HepG2 (cell line): ENCODE measurements around the gene PPIP5K2. TPM values are rescaled to one million over a fixed set of nuclear protein-coding genes. Genes with fewer than 3 reads are reported as not detected.
"Not testable (repeated sequence)": the region's sequence is repeated elsewhere in the genome, so short reads cannot be mapped to it uniquely, and the experiment has no call there.

Experiments
- ATAC-seq: fragments of 200-7000 bp; cut with Tn5 transposase; 3 replicates; pipeline ENCODE4 v1.9.1; 2020; ENCODE audit warnings: mild to moderate bottlenecking, moderate library complexity
- BruUV-seq: library from RNA; stranded (reverse); fragments of 400-500 nt; replicated peaks from 2 replicates; lab custom pipeline; 2021; lab: Mats Ljungman, UMichigan
- CTCF ChIA-PET: fragments of 300-600 bp; formaldehyde crosslinking; extraction: SDS; loops from one replicate; lab custom pipeline; 2021; ENCODE audit warnings: low total read pairs, inconsistent platforms, low intra/inter-chr PET ratio; lab: Yijun Ruan, JAX
- POLR2A ChIA-PET: fragments of 350-600 bp; sonication (Branson Sonifier 250); formaldehyde crosslinking; loops from one replicate; lab custom pipeline; 2020; ENCODE audit warnings: antibody characterized with exemption, inconsistent platforms; lab: Yijun Ruan, JAX
- DNase-seq: peaks from one replicate; pipeline ENCODE4 v3.0.0-alpha.2; 2015; ENCODE audit warnings: low spot score
- FAIRE-seq: peaks from 3 replicates; lab custom pipeline; 2011; peaks lifted over from hg19 to GRCh38; lab: Jason Lieb, UNC
- H2AFZ ChIP-seq: one replicate; pipeline ENCODE4 v1.6.1; 2011; ENCODE audit warnings: low read length, inconsistent platforms
- H3K27ac ChIP-seq: fragments of 300-600 bp; 3 replicates; pipeline ENCODE4 v1.8.0; 2011; ENCODE audit warnings: mixed run types, mild to moderate bottlenecking, mixed read lengths, low read length, inconsistent platforms; ENCODE audit not compliant: insufficient read depth; ENCODE audit errors: extremely low read length
- H3K27me3 ChIP-seq, 2 experiments: fragments of 200-600 bp in 1 of 2; 2 replicates in 1 of 2; 3 replicates in 1 of 2; pipeline versions ENCODE4 v1.6.0 to v1.8.0; 2011; ENCODE audit warnings: low read length in 2 of 2, mild to moderate bottlenecking in 2 of 2, moderate library complexity in 2 of 2, inconsistent platforms in 1 of 2; ENCODE audit not compliant: insufficient read depth in 2 of 2, control insufficient read depth in 1 of 2
- H3K36me3 ChIP-seq, 2 experiments: fragments of 200-600 bp in 1 of 2; replicated peaks in 1 of 2; 2 replicates in 1 of 2; 3 replicates in 1 of 2; pipeline versions ENCODE4 v1.5.1 to v1.8.0; 2011; ENCODE audit warnings: low read length in 2 of 2, inconsistent platforms in 1 of 2; ENCODE audit not compliant: insufficient read depth in 2 of 2, control insufficient read depth in 1 of 2
- H3K4me1 ChIP-seq: 2 replicates; pipeline ENCODE4 v1.5.1; 2012; ENCODE audit warnings: low read length, inconsistent platforms; ENCODE audit not compliant: insufficient read depth
- H3K4me2 ChIP-seq: 2 replicates; pipeline ENCODE4 v1.6.0; 2011; ENCODE audit warnings: low read depth, low read length, inconsistent platforms
- H3K4me3 ChIP-seq, 3 experiments: fragments of 200-600 bp in 1 of 3; sonication (generic), shearing (Covaris generic) in 1 of 3; replicated peaks in 1 of 3; 2 replicates each; pipeline ENCODE4 v1.5.1; 2011 to 2016; ENCODE audit warnings: low read length in 3 of 3, inconsistent platforms in 2 of 3, low read depth in 2 of 3, mild to moderate bottlenecking in 2 of 3, control low read depth in 1 of 3, mixed read lengths in 1 of 3; ENCODE audit not compliant: insufficient read depth in 1 of 3
- H3K79me2 ChIP-seq: one replicate; pipeline ENCODE4 v1.6.1; 2011; ENCODE audit warnings: low read length, inconsistent platforms; ENCODE audit not compliant: insufficient read depth
- H3K9ac ChIP-seq: 2 replicates; pipeline ENCODE4 v1.6.0; 2011; ENCODE audit warnings: mild to moderate bottlenecking, low read depth, low read length, inconsistent platforms; ENCODE audit not compliant: insufficient read depth
- H3K9me3 ChIP-seq: 2 replicates; pipeline ENCODE4 v1.5.1; 2012; ENCODE audit warnings: mild to moderate bottlenecking, low read length
- H4K20me1 ChIP-seq: 2 replicates; pipeline ENCODE4 v1.6.0; 2011; ENCODE audit warnings: inconsistent platforms, mild to moderate bottlenecking, low read length, moderate library complexity; ENCODE audit not compliant: insufficient read depth
- IKZF1 ChIP-seq: fragments of 450-650 bp; IDR thresholded peaks from 2 replicates; pipeline ENCODE4 v1.7.1; 2016
- KDM5A ChIP-seq: fragments of 200-600 bp; sonication (generic); IDR thresholded peaks from 2 replicates; pipeline ENCODE4 v1.7.0; 2018; ENCODE audit warnings: antibody characterized with exemption, mild to moderate bottlenecking, low read length, borderline replicate concordance
- MTF2 ChIP-seq: sonication (generic); formaldehyde crosslinking; IDR thresholded peaks from 2 replicates; pipeline ENCODE4 v1.5.0; 2020; ENCODE audit warnings: missing genetic modification reagents, borderline replicate concordance
- PHF5A ChIP-seq: IDR thresholded peaks from one replicate; pipeline ENCODE4 v1.6.1; 2018; ENCODE audit warnings: low read depth, missing genetic modification reagents; ENCODE audit not compliant: unreplicated experiment
- RNF2 ChIP-seq: fragments of 450-650 bp; conservative IDR thresholded peaks from 2 replicates; pipeline ENCODE4 v1.6.1; 2016; ENCODE audit warnings: low read depth
- ZNF234 ChIP-seq: sonication (generic); formaldehyde crosslinking; conservative IDR thresholded peaks from 2 replicates; pipeline ENCODE4 v1.5.1; 2020; ENCODE audit warnings: mild to moderate bottlenecking, missing genetic modification reagents
- ZNF549 ChIP-seq: sonication (generic); formaldehyde crosslinking; IDR thresholded peaks from 2 replicates; pipeline ENCODE4 v1.5.0; 2020; ENCODE audit warnings: missing genetic modification reagents
- ZNF564 ChIP-seq: sonication (generic); formaldehyde crosslinking; IDR thresholded peaks from 2 replicates; pipeline ENCODE4 v1.8.1; 2023; ENCODE audit warnings: mild to moderate bottlenecking, missing genetic modification reagents
- ZNF619 ChIP-seq: sonication (generic); formaldehyde crosslinking; IDR thresholded peaks from 2 replicates; pipeline ENCODE4 v1.4.0; 2020; ENCODE audit warnings: mild to moderate bottlenecking, missing genetic modification reagents
- ZNF788 ChIP-seq: sonication (generic); formaldehyde crosslinking; IDR thresholded peaks from 2 replicates; pipeline ENCODE4 v1.5.0; 2020; ENCODE audit warnings: mild to moderate bottlenecking, missing genetic modification reagents, borderline replicate concordance
- WGBS: methylation state at CpG from one replicate; pipeline ENCODE4 v1.1.6; 2017; ENCODE audit warnings: low lambda C conversion rate; 5-methylcytosine and 5-hydroxymethylcytosine counted together
- in situ Hi-C: cut with HindIII; loops from 2 replicates; pipeline ENCODE4 v1.10.0; 2017; ENCODE audit warnings: low pct_unique_long_range_greater_than_20kb; ENCODE audit not compliant: extremely low pct_ligation_motif_present
- intact Hi-C: fragments of 100-400 bp; cut with micrococcal nuclease; formaldehyde crosslinking; loops from one replicate; pipeline ENCODE4 v1.10.0; 2022; ENCODE audit not compliant: unreplicated experiment
- polyA plus RNA-seq, 8 experiments: library from polyadenylated mRNA; depleted of rRNA in 3 of 8; stranded (reverse) in 7 of 8; unstranded in 1 of 8; fragments of >200 nt; fragmentation: Illumina TruSeq in 4 of 8; extraction: Trizol in 4 of 8; gene quantifications; 2 replicates each; pipeline versions ENCODE4 v1.2.1 to v1.2.3, GENCODE V29; 2011 to 2016; ENCODE audit warnings: low read depth in 4 of 8, missing spikeins in 1 of 8, mixed read lengths in 1 of 8; ENCODE audit not compliant: insufficient read depth in 1 of 8
- total RNA-seq, 5 experiments: library from RNA; depleted of rRNA; stranded (reverse); fragments of >200 nt; fragmentation: Illumina TruSeq; extraction: Trizol; gene quantifications; 2 replicates each; pipeline ENCODE4 v1.2.3, GENCODE V29; 2016; ENCODE audit warnings: low read depth in 1 of 5
- TF ChIP-seq, protein P1 (sequence below): sonication (generic); formaldehyde crosslinking; IDR thresholded peaks from 2 replicates; pipeline ENCODE4 v1.4.0; 2020; ENCODE audit warnings: mild to moderate bottlenecking, low read depth, missing genetic modification reagents

PPIP5K2 gene
- total and polyA plus RNA-seq, 2 of the 13 experiments (the other 11 are each of a cell fraction or from before 2014, with no cell fraction given), result 19.7 to 45.6 TPM

DNA sequence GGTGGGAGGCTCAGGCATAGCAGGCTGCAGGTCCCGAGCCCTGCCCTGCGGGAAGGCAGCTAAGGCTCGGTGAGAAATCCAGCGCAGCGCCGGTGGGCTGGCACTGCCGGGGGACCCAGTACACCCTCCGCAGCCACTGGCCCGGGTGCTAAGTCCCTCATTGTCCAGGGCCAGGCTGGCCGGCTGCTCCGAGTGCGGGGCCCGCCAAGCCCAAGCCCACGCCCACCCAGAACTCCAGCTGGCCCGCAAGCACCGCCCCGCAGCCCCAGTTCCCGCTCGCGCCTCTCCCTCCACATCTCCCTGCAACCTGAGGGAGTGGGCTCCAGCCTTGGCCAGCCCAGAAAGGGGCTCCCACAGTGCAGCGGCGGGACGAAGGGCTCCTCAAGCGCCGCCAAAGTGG is 22.0 kb downstream of the PPIP5K2 start:
- in situ Hi-C loops, H3K27ac ChIP-seq, H3K79me2 ChIP-seq, H2AFZ ChIP-seq, BruUV-seq, FAIRE-seq, H3K4me1 ChIP-seq, CTCF ChIA-PET, H3K27me3 ChIP-seq, H3K4me2 ChIP-seq, H3K4me3 ChIP-seq, H4K20me1 ChIP-seq, intact Hi-C loops, H3K9me3 ChIP-seq, ATAC-seq, H3K9ac ChIP-seq, H3K36me3 ChIP-seq, DNase-seq, POLR2A ChIA-PET: not testable (repeated sequence)
- 100% methylated on average over 12 of the region's 25 CpGs for WGBS

DNA sequence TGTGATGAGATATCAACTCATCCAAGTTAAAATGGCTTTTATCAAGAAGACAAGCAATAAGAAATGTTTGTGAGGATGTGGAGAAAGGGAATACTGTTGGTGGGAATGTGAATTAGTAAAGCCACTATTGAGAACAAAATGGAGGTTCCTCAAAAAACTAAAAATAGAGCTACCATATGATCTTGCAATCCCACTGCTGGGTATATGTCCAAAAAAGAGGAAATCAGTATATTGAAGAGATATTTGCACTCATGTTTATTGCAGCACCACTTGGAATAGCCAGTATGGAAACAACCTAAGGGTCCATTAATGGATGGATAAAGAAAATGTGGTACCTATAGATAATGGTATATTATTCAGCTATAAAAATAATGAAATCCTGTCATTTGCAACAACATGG is 25.1 kb downstream of the PPIP5K2 start:
- DNase-seq, result no peak
- no peaks in the 10 kb centered on the region for H3K79me2 ChIP-seq
- TF ChIP-seq ZNF788 (CRISPR knock-in tag), result no peak
- no peak for TF ChIP-seq PHF5A (CRISPR knock-in tag)
- no peak for TF ChIP-seq ZNF234 (CRISPR knock-in tag)
- no peak for TF ChIP-seq IKZF1
- TF ChIP-seq RNF2, result no peak
- no peak for TF ChIP-seq ZNF549 (CRISPR knock-in tag)
- TF ChIP-seq ZNF619, result no peak
- TF ChIP-seq ZNF564 (CRISPR knock-in tag), result no peak
- no peak for TF ChIP-seq MTF2 (CRISPR knock-in tag)
- TF ChIP-seq, protein P1, sequence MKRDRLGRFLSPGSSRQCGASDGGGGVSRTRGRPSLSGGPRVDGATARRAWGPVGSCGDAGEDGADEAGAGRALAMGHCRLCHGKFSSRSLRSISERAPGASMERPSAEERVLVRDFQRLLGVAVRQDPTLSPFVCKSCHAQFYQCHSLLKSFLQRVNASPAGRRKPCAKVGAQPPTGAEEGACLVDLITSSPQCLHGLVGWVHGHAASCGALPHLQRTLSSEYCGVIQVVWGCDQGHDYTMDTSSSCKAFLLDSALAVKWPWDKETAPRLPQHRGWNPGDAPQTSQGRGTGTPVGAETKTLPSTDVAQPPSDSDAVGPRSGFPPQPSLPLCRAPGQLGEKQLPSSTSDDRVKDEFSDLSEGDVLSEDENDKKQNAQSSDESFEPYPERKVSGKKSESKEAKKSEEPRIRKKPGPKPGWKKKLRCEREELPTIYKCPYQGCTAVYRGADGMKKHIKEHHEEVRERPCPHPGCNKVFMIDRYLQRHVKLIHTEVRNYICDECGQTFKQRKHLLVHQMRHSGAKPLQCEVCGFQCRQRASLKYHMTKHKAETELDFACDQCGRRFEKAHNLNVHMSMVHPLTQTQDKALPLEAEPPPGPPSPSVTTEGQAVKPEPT, result no peak
- no peak for TF ChIP-seq KDM5A
- H3K4me2 ChIP-seq, result no peak overlapping the region
- ATAC-seq, result no peak
- no TSS peak for BruUV-seq
- in situ Hi-C loops (no loop called here), intact Hi-C loops (no loop called here)
- no peak overlapping the region for H3K9ac ChIP-seq
- CTCF ChIA-PET, result no interaction called here
- peaks cover 7% of the 10 kb centered on the region; the same call in 1 of the 2 replicates for H3K4me1 ChIP-seq
- H4K20me1 ChIP-seq, result no peaks in the 10 kb centered on the region
- no peak overlapping the region for H3K27ac ChIP-seq
- no peak overlapping the region for H3K4me3 ChIP-seq
- no peaks in the 10 kb centered on the region for H3K9me3 ChIP-seq
- no peaks in the 10 kb centered on the region; a peak in 1 of 5 replicates for H3K36me3 ChIP-seq
- no peaks in the 10 kb centered on the region for H3K27me3 ChIP-seq
- no peak for FAIRE-seq
- H2AFZ ChIP-seq, result no peak overlapping the region
- POLR2A ChIA-PET, result no interaction called here
